ENCODE measurements around the gene ATPAF2. TPM values are rescaled to one million over a fixed set of nuclear protein-coding genes. Genes with fewer than 3 reads are reported as not detected.

Gene ATPAF2
- total and polyA plus RNA-seq, 7 donors = 10.3 to 28.8 (median 19.7) TPM

GRCh38 chr17:18028952-18029540 is 9.9 kb downstream of the ATPAF2 start:
- Histone ChIP-seq H3K27me3 (no peaks in the 10 kb centered on the region), H3K4me3 (no peak overlapping the region)
- intact Hi-C loops (cut with DNase I) = no loop called here

GRCh38 chr17:18028114-18028951 is 10.6 kb downstream of the ATPAF2 start:
- Histone ChIP-seq H3K27me3 (no peaks in the 10 kb centered on the region), H3K36me3 (peaks cover 0 to 23% (median 0%) of the 10 kb centered on the region in 4 donors), H3K4me3 (no peak overlapping the region), H3K4me1 (peaks cover 0 to 2% (median 0%) of the 10 kb centered on the region in 4 donors), H3K9me3 (no peaks in the 10 kb centered on the region), H3K27ac (no peak overlapping the region)
- no peak for TF ChIP-seq POLR2AphosphoS5 (IDR thresholded peaks at IDR 0.05)
- no peak for TF ChIP-seq CTCF (IDR thresholded peaks at IDR 0.05)
- no peak for TF ChIP-seq EP300 (IDR thresholded peaks at IDR 0.05)
- no peak for TF ChIP-seq POLR2A (IDR thresholded peaks at IDR 0.05)
- intact Hi-C loops (cut with DNase I) = no loop called here
- DNase-seq = no peak
- WGBS, 2 donors = 89 to 91% methylated on average over 11 of the region's 11 CpGs

More at GRCh38 chr17:18028952-18029540, 9.9 kb downstream of the ATPAF2 start:
- Histone ChIP-seq H3K36me3 (peaks cover 0 to 23% (median 0%) of the 10 kb centered on the region in 4 donors), H3K4me1 (peaks cover 0 to 3% (median 0%) of the 10 kb centered on the region in 4 donors), H3K27ac (no peak overlapping the region), H3K9me3 (no peaks in the 10 kb centered on the region)
- WGBS, 2 donors = 93 to 94% methylated on average over 8 of the region's 8 CpGs
- DNase-seq = no peak
- no peak for TF ChIP-seq CTCF (IDR thresholded peaks at IDR 0.05)
- TF ChIP-seq EP300 (IDR thresholded peaks at IDR 0.05) = no peak
- TF ChIP-seq POLR2AphosphoS5 (IDR thresholded peaks at IDR 0.05) = no peak
- no peak for TF ChIP-seq POLR2A (IDR thresholded peaks at IDR 0.05)

- no peak overlapping the region for H3K27ac ChIP-seq
- H3K4me1 ChIP-seq = no peaks in the 10 kb centered on the region
- DNase-seq = no peak
- peaks cover 0 to 23% (median 0%) of the 10 kb centered on the region in 4 donors for H3K36me3 ChIP-seq
- no peak overlapping the region for H3K4me3 ChIP-seq
- 88 to 93% methylated on average over 6 of the region's 6 CpGs for WGBS, 2 donors
- H3K9me3 ChIP-seq = no peaks in the 10 kb centered on the region
- TF ChIP-seq CTCF (IDR thresholded peaks at IDR 0.05) (no peak), POLR2A (IDR thresholded peaks at IDR 0.05) (no peak), EP300 (IDR thresholded peaks at IDR 0.05) (no peak), POLR2AphosphoS5 (IDR thresholded peaks at IDR 0.05) (no peak)
- H3K27me3 ChIP-seq = no peaks in the 10 kb centered on the region
- intact Hi-C loops (cut with DNase I) = no loop called here
These were observed 11.7 kb downstream of the ATPAF2 start for GRCh38 chr17:18027280-18027679.

GRCh38 chr17:18025945-18026776 is 12.8 kb downstream of the ATPAF2 start:
- DNase-seq = peak; percentile 14
- intact Hi-C loops (cut with DNase I) = no loop called here
- H3K9me3 ChIP-seq = no peaks in the 10 kb centered on the region
- no peaks in the 10 kb centered on the region for H3K27me3 ChIP-seq
- no peaks in the 10 kb centered on the region for H3K4me1 ChIP-seq
- TF ChIP-seq POLR2A (IDR thresholded peaks at IDR 0.05) = no peak
- TF ChIP-seq EP300 (IDR thresholded peaks at IDR 0.05) = no peak
- TF ChIP-seq CTCF (IDR thresholded peaks at IDR 0.05) = no peak
- no peak for TF ChIP-seq POLR2AphosphoS5 (IDR thresholded peaks at IDR 0.05)
- WGBS, 2 donors = 79 to 84% methylated on average over 11 of the region's 11 CpGs
- H3K4me3 ChIP-seq = no peak overlapping the region
- H3K36me3 ChIP-seq = peaks cover 0 to 31% (median 0%) of the 10 kb centered on the region in 4 donors
- no peak overlapping the region for H3K27ac ChIP-seq

Data from sigmoid colon (tissue), 7 donors.